Liver (tissue), 9 donors: Measurements from ENCODE around the gene NEURL1. TPM values are rescaled to one million over a fixed set of nuclear protein-coding genes. Genes with fewer than 3 reads are reported as not detected.

Experiments
- DNase-seq: peaks from one replicate; pipeline ENCODE4 v3.0.0-alpha.2; 2017; ENCODE audit warnings: low spot score
- H3K27ac ChIP-seq, 2 donors: one replicate each; pipeline ENCODE4 v1.7.0; 2013; ENCODE audit warnings: inconsistent platforms in 2 of 2, low read length in 2 of 2, control low read depth in 1 of 2, low read depth in 1 of 2, mild to moderate bottlenecking in 1 of 2
- H3K27me3 ChIP-seq, 4 donors: one replicate each; pipeline versions ENCODE4 v1.6.1 to v1.7.0; 2013; ENCODE audit warnings: low read length in 3 of 4, inconsistent platforms in 1 of 4, mild to moderate bottlenecking in 1 of 4, moderate library complexity in 1 of 4; ENCODE audit not compliant: control insufficient read depth in 4 of 4, insufficient read depth in 4 of 4
- H3K36me3 ChIP-seq, 4 donors: one replicate each; pipeline versions ENCODE4 v1.6.1 to v1.7.0; 2013; ENCODE audit warnings: low read length in 3 of 4, mild to moderate bottlenecking in 3 of 4, low read depth in 1 of 4, moderate library complexity in 1 of 4; ENCODE audit not compliant: control insufficient read depth in 4 of 4, insufficient read depth in 3 of 4
- H3K4me1 ChIP-seq, 4 donors: one replicate each; pipeline versions ENCODE4 v1.6.1 to v1.7.0; 2013; ENCODE audit warnings: low read length in 3 of 4, mild to moderate bottlenecking in 3 of 4, moderate library complexity in 1 of 4; ENCODE audit not compliant: control insufficient read depth in 4 of 4, insufficient read depth in 4 of 4
- H3K4me3 ChIP-seq, 3 donors: one replicate each; pipeline versions ENCODE4 v1.6.1 to v1.7.0; 2013; ENCODE audit warnings: low read length in 3 of 3, control low read depth in 1 of 3, low read depth in 1 of 3, mild to moderate bottlenecking in 1 of 3
- H3K9ac ChIP-seq, 2 donors: one replicate each; pipeline ENCODE4 v1.7.0; 2013; ENCODE audit warnings: low read length in 2 of 2, mild to moderate bottlenecking in 2 of 2, moderate library complexity in 2 of 2, control low read depth in 1 of 2, low read depth in 1 of 2
- H3K9me3 ChIP-seq, 4 donors: one replicate each; pipeline versions ENCODE4 v1.6.1 to v1.7.0; 2013; ENCODE audit warnings: low read length in 3 of 4; ENCODE audit not compliant: control insufficient read depth in 4 of 4
- ATF3 ChIP-seq: IDR thresholded peaks from 2 replicates; pipeline ENCODE4 v1.6.1; 2016; ENCODE audit warnings: antibody characterized with exemption
- CTCF ChIP-seq: fragments of 150-350 bp; IDR thresholded peaks from 2 replicates; pipeline ENCODE4 v1.5.1; 2017; ENCODE audit warnings: improper control_type of control experiment, low read depth, low read length; ENCODE audit not compliant: missing input control
- FOXA1 ChIP-seq: IDR thresholded peaks from 2 replicates; pipeline ENCODE4 v1.6.1; 2016; ENCODE audit warnings: antibody characterized with exemption
- FOXA2 ChIP-seq: IDR thresholded peaks from 2 replicates; pipeline ENCODE4 v1.6.1; 2016; ENCODE audit warnings: antibody characterized with exemption
- GABPA ChIP-seq, 2 donors: IDR thresholded peaks in 1 of 2; conservative IDR thresholded peaks in 1 of 2; 2 replicates each; pipeline ENCODE4 v1.6.1; 2016; ENCODE audit warnings: antibody characterized with exemption in 2 of 2, mild to moderate bottlenecking in 1 of 2, moderate library complexity in 1 of 2
- HNF4A ChIP-seq, 2 donors: conservative IDR thresholded peaks; 2 replicates each; pipeline ENCODE4 v1.6.1; 2016; ENCODE audit warnings: antibody characterized with exemption in 2 of 2, mild to moderate bottlenecking in 2 of 2
- HNF4G ChIP-seq: IDR thresholded peaks from 2 replicates; pipeline ENCODE4 v1.6.1; 2016; ENCODE audit warnings: antibody characterized with exemption
- JUND ChIP-seq, 2 donors: IDR thresholded peaks; 2 replicates each; pipeline ENCODE4 v1.6.1; 2016; ENCODE audit warnings: antibody characterized with exemption in 2 of 2
- MAX ChIP-seq: IDR thresholded peaks from 2 replicates; pipeline ENCODE4 v1.6.1; 2016; ENCODE audit warnings: antibody characterized with exemption
- NR2F2 ChIP-seq: IDR thresholded peaks from 2 replicates; pipeline ENCODE4 v1.6.1; 2016; ENCODE audit warnings: antibody characterized with exemption
- RAD21 ChIP-seq, 2 donors: IDR thresholded peaks; 2 replicates each; pipeline ENCODE4 v1.6.1; 2016; ENCODE audit warnings: antibody characterized with exemption in 2 of 2, mild to moderate bottlenecking in 2 of 2
- REST ChIP-seq: IDR thresholded peaks from 2 replicates; pipeline ENCODE4 v1.6.1; 2016; ENCODE audit warnings: antibody characterized with exemption, mild to moderate bottlenecking
- SP1 ChIP-seq: IDR thresholded peaks from 2 replicates; pipeline ENCODE4 v1.6.1; 2018; ENCODE audit warnings: antibody characterized with exemption, mild to moderate bottlenecking
- TAF1 ChIP-seq: conservative IDR thresholded peaks from 2 replicates; pipeline ENCODE4 v1.6.1; 2016; ENCODE audit warnings: antibody characterized with exemption, mild to moderate bottlenecking
- YY1 ChIP-seq: IDR thresholded peaks from 2 replicates; pipeline ENCODE4 v1.6.1; 2016; ENCODE audit warnings: antibody characterized with exemption, mild to moderate bottlenecking
- ZBTB33 ChIP-seq: IDR thresholded peaks from 2 replicates; pipeline ENCODE4 v1.6.1; 2016; ENCODE audit warnings: antibody characterized with exemption
- WGBS: extraction: QIAGEN DNeasy Blood & Tissue Kit; methylation state at CpG from one replicate; pipeline ENCODE4 v1.1.7; 2013; 5-methylcytosine and 5-hydroxymethylcytosine counted together
- polyA plus RNA-seq, 2 donors: library from polyadenylated mRNA; stranded (reverse) in 1 of 2; unstranded in 1 of 2; fragments of 200-250 nt in 1 of 2; fragments of >200 nt in 1 of 2; fragmentation: Nextera tagmentation in 1 of 2; extraction: Ambion mirVana in 1 of 2; gene quantifications; one replicate each; pipeline versions ENCODE4 v1.2.1 to v1.2.3, GENCODE V29; 2013 to 2015
- total RNA-seq, 2 donors: library from RNA; depleted of rRNA; stranded (reverse); fragments of >200 nt; gene quantifications; one replicate each; pipeline ENCODE4 v1.2.3, GENCODE V29; 2014
- donor health status: healthy.
- donor health status: healthy.
- donor health status: healthy.
- donor health status: healthy.
- donor health status: healthy.

Gene NEURL1
- total and polyA plus RNA-seq, 4 donors: 0.11 to 3.9 (median 0.74) TPM

- Histone ChIP-seq H3K27ac (no peak overlapping the region), H3K4me1 (no peaks in the 10 kb centered on the region), H3K36me3 (no peaks in the 10 kb centered on the region), H3K27me3 (peaks cover 0 to under 1% (median 0%) of the 10 kb centered on the region in 4 donors), H3K9me3 (no peaks in the 10 kb centered on the region), H3K9ac (no peak overlapping the region), H3K4me3 (no peak overlapping the region)
- no peak for DNase-seq
- 59% methylated on average over 7 of the region's 7 CpGs for WGBS
- TF ChIP-seq YY1 (no peak), NR2F2 (no peak), FOXA2 (no peak), HNF4A (conservative IDR thresholded peaks at IDR 0.05) (no peak), TAF1 (no peak), ZBTB33 (no peak), HNF4G (no peak), REST (no peak), RAD21 (IDR thresholded peaks at IDR 0.05) (no peak), MAX (no peak), SP1 (no peak), CTCF (no peak), FOXA1 (no peak), GABPA (IDR thresholded peaks at IDR 0.05 in 1 of 2, conservative IDR thresholded peaks at IDR 0.05 in 1 of 2) (no peak)
These were observed 6.4 kb downstream of the NEURL1 start for GRCh38 chr10:103499881-103500280.

GRCh38 chr10:103500481-103500880, 7.0 kb downstream of the NEURL1 start:
- Histone ChIP-seq H3K27me3 (no peaks in the 10 kb centered on the region), H3K36me3 (no peaks in the 10 kb centered on the region), H3K9me3 (no peaks in the 10 kb centered on the region), H3K27ac (no peak overlapping the region), H3K4me3 (no peak overlapping the region), H3K9ac (no peak overlapping the region), H3K4me1 (no peaks in the 10 kb centered on the region)
- no peak for TF ChIP-seq ZBTB33
- no peak for TF ChIP-seq JUND (IDR thresholded peaks at IDR 0.05)
- TF ChIP-seq HNF4G: no peak
- no peak for TF ChIP-seq HNF4A (conservative IDR thresholded peaks at IDR 0.05)
- no peak for TF ChIP-seq ATF3
- TF ChIP-seq NR2F2: no peak
- WGBS: 79% methylated on average over 6 of the region's 6 CpGs
- no peak for DNase-seq
